C4-2B (cell line): ENCODE measurements around the gene RTN1.

Experiments used
- ZFX ChIP-seq: fragments of 450-650 bp; IDR thresholded peaks from 2 replicates; pipeline ENCODE4 v1.6.1; 2017
- TF ChIP-seq, protein P1 (sequence below): fragments of 450-650 bp; conservative IDR thresholded peaks from 2 replicates; pipeline ENCODE4 v1.5.1; 2017; ENCODE audit warnings: mild to moderate bottlenecking

DNA sequence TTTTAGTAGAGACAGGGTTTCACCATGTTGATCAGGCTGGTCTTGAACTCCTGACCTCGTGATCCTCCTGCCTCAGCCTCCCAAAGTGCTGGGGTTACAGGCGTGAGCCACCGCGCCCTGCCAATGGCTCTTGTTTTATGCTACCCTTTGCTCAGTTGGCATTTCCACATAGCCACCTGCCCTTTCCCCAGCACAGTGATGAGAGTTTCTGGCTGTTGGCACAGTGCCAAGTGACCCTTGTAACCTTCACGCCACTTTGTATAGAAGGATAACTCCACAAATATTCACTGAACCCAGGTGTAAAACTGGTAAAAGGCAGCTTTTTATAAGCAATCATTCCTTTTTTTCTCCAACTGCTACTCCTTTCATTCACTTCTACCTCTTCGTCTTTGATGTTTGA is 275.5 kb downstream of the RTN1 start:
- TF ChIP-seq, protein P1, sequence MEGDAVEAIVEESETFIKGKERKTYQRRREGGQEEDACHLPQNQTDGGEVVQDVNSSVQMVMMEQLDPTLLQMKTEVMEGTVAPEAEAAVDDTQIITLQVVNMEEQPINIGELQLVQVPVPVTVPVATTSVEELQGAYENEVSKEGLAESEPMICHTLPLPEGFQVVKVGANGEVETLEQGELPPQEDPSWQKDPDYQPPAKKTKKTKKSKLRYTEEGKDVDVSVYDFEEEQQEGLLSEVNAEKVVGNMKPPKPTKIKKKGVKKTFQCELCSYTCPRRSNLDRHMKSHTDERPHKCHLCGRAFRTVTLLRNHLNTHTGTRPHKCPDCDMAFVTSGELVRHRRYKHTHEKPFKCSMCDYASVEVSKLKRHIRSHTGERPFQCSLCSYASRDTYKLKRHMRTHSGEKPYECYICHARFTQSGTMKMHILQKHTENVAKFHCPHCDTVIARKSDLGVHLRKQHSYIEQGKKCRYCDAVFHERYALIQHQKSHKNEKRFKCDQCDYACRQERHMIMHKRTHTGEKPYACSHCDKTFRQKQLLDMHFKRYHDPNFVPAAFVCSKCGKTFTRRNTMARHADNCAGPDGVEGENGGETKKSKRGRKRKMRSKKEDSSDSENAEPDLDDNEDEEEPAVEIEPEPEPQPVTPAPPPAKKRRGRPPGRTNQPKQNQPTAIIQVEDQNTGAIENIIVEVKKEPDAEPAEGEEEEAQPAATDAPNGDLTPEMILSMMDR, result no peak
- TF ChIP-seq ZFX, result no peak
